ENCODE measurements around the gene MLLT10.

DNA sequence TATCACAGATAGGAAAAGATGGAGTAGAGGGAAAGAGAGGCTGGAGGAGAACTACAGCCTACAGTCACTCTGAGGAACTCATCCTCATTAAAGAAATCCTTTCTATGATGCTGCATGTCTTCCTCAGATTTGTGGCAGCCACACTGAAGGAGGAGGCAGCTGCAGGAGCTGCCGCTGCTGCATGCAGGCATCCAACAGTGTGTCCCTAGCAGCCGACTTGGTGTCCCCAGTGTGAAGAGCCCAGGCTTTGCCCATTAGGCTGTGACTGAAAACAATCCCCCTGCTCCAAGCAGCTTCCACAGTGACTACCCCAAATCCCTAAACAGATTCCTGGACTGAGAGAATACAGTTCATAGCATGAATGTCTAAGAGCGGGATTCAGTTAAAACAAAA lies 31.7 kb upstream of the MLLT10 start:
- TF ChIP-seq CTCF (IDR thresholded peaks at IDR 0.05), result no peak
- TF ChIP-seq POLR2A (IDR thresholded peaks at IDR 0.05), result no peak
